ENCODE results near the gene IMPA2. TPM values are rescaled to one million over a fixed set of nuclear protein-coding genes. Genes with fewer than 3 reads are reported as not detected.

The IMPA2 gene
- total and polyA plus RNA-seq, 2 donors, result 9.1 to 19.5 TPM

- Histone ChIP-seq H3K36me3 (ENCODE audit: control insufficient read depth in 2 of 2, insufficient read depth in 2 of 2, low read length in 1 of 2) (peaks cover 0 to 6% of the 10 kb centered on the region in 2 donors), H3K4me3 (ENCODE audit: low read length in 2 of 2) (no peak overlapping the region), H3K27me3 (ENCODE audit: control insufficient read depth in 2 of 2, insufficient read depth in 1 of 2, low read length in 1 of 2) (no peaks in the 10 kb centered on the region), H3K27ac (ENCODE audit: low read depth in 1 of 2, low read length in 1 of 2) (no peak overlapping the region), H3K4me1 (ENCODE audit: control insufficient read depth in 2 of 2, insufficient read depth in 2 of 2, low read length in 2 of 2) (peaks cover 0 to 13% of the 10 kb centered on the region in 2 donors), H3K9me3 (ENCODE audit: control insufficient read depth in 2 of 2, insufficient read depth in 1 of 2, low read length in 1 of 2) (no peaks in the 10 kb centered on the region)
- DNase-seq (ENCODE audit: low read depth in 6 of 9, low spot score in 9 of 9), result no peak
- 96% methylated on average over 9 of the region's 9 CpGs for WGBS
Measured at GRCh38 chr18:11997466-11997865, 16.2 kb downstream of the IMPA2 start.

- Histone ChIP-seq H3K9me3 (ENCODE audit: control insufficient read depth in 2 of 2, insufficient read depth in 1 of 2, low read length in 1 of 2) (no peaks in the 10 kb centered on the region), H3K4me3 (ENCODE audit: low read length in 2 of 2) (no peak overlapping the region), H3K27ac (ENCODE audit: low read depth in 1 of 2, low read length in 1 of 2) (no peak overlapping the region), H3K36me3 (ENCODE audit: control insufficient read depth in 2 of 2, insufficient read depth in 2 of 2, low read length in 1 of 2) (peaks cover 0 to 6% of the 10 kb centered on the region in 2 donors), H3K4me1 (ENCODE audit: control insufficient read depth in 2 of 2, insufficient read depth in 2 of 2, low read length in 2 of 2) (peaks cover 0 to 13% of the 10 kb centered on the region in 2 donors), H3K27me3 (ENCODE audit: control insufficient read depth in 2 of 2, insufficient read depth in 1 of 2, low read length in 1 of 2) (no peaks in the 10 kb centered on the region)
- no peak for DNase-seq (ENCODE audit: low read depth in 6 of 9, low spot score in 9 of 9)
- WGBS, result 96% methylated on average over 5 of the region's 5 CpGs
Measured at GRCh38 chr18:11998193-11998592, 16.9 kb downstream of the IMPA2 start.

GRCh38 chr18:11999429-11999828, 18.1 kb downstream of the IMPA2 start:
- H3K36me3 ChIP-seq (ENCODE audit: control insufficient read depth in 2 of 2, insufficient read depth in 2 of 2, low read length in 1 of 2), result peaks cover 0 to 6% of the 10 kb centered on the region in 2 donors
- no peak for DNase-seq (ENCODE audit: low read depth in 6 of 9, low spot score in 9 of 9)
- no peaks in the 10 kb centered on the region for H3K27me3 ChIP-seq (ENCODE audit: control insufficient read depth in 2 of 2, insufficient read depth in 1 of 2, low read length in 1 of 2)
- no peaks in the 10 kb centered on the region for H3K9me3 ChIP-seq (ENCODE audit: control insufficient read depth in 2 of 2, insufficient read depth in 1 of 2, low read length in 1 of 2)
- H3K4me3 ChIP-seq (ENCODE audit: low read length in 2 of 2), result no peak overlapping the region
- peaks cover 0 to 13% of the 10 kb centered on the region in 2 donors for H3K4me1 ChIP-seq (ENCODE audit: control insufficient read depth in 2 of 2, insufficient read depth in 2 of 2, low read length in 2 of 2)
- WGBS, result 96% methylated on average over 7 of the region's 7 CpGs
- no peak overlapping the region for H3K27ac ChIP-seq (ENCODE audit: low read depth in 1 of 2, low read length in 1 of 2)

GRCh38 chr18:12000072-12000659, 18.9 kb downstream of the IMPA2 start:
- whole genome bisulfite sequencing, result 97% methylated on average over 5 of the region's 5 CpGs
- Histone ChIP-seq H3K36me3 (ENCODE audit: control insufficient read depth in 2 of 2, insufficient read depth in 2 of 2, low read length in 1 of 2) (peaks cover 0 to 6% of the 10 kb centered on the region in 2 donors), H3K27ac (ENCODE audit: low read depth in 1 of 2, low read length in 1 of 2) (no peak overlapping the region), H3K27me3 (ENCODE audit: control insufficient read depth in 2 of 2, insufficient read depth in 1 of 2, low read length in 1 of 2) (no peaks in the 10 kb centered on the region), H3K4me1 (ENCODE audit: control insufficient read depth in 2 of 2, insufficient read depth in 2 of 2, low read length in 2 of 2) (peaks cover 0 to 11% of the 10 kb centered on the region in 2 donors), H3K4me3 (ENCODE audit: low read length in 2 of 2) (no peak overlapping the region), H3K9me3 (ENCODE audit: control insufficient read depth in 2 of 2, insufficient read depth in 1 of 2, low read length in 1 of 2) (no peaks in the 10 kb centered on the region)
- DNase-seq (ENCODE audit: low read depth in 6 of 9, low spot score in 9 of 9), result no peak

- no peaks in the 10 kb centered on the region for H3K9me3 ChIP-seq (ENCODE audit: control insufficient read depth in 2 of 2, insufficient read depth in 1 of 2, low read length in 1 of 2)
- no peak overlapping the region for H3K4me3 ChIP-seq (ENCODE audit: low read length in 2 of 2)
- peaks cover 0 to under 1% of the 10 kb centered on the region in 2 donors for H3K4me1 ChIP-seq (ENCODE audit: control insufficient read depth in 2 of 2, insufficient read depth in 2 of 2, low read length in 2 of 2)
- H3K27me3 ChIP-seq (ENCODE audit: control insufficient read depth in 2 of 2, insufficient read depth in 1 of 2, low read length in 1 of 2), result no peaks in the 10 kb centered on the region
- no peak overlapping the region for H3K27ac ChIP-seq (ENCODE audit: low read depth in 1 of 2, low read length in 1 of 2)
- no peak for DNase-seq (ENCODE audit: low read depth in 6 of 9, low spot score in 9 of 9)
- H3K36me3 ChIP-seq (ENCODE audit: control insufficient read depth in 2 of 2, insufficient read depth in 2 of 2, low read length in 1 of 2), result peaks cover 0 to 6% of the 10 kb centered on the region in 2 donors
- WGBS, result 98% methylated on average over 5 of the region's 5 CpGs
Measured at GRCh38 chr18:12001421-12001820, 20.1 kb downstream of the IMPA2 start.

- Histone ChIP-seq H3K4me3 (ENCODE audit: low read length in 2 of 2) (no peak overlapping the region), H3K9me3 (ENCODE audit: control insufficient read depth in 2 of 2, insufficient read depth in 1 of 2, low read length in 1 of 2) (no peaks in the 10 kb centered on the region), H3K27ac (ENCODE audit: low read depth in 1 of 2, low read length in 1 of 2) (no peak overlapping the region), H3K4me1 (ENCODE audit: control insufficient read depth in 2 of 2, insufficient read depth in 2 of 2, low read length in 2 of 2) (no peaks in the 10 kb centered on the region), H3K36me3 (ENCODE audit: control insufficient read depth in 2 of 2, insufficient read depth in 2 of 2, low read length in 1 of 2) (peaks cover 0 to 6% of the 10 kb centered on the region in 2 donors), H3K27me3 (ENCODE audit: control insufficient read depth in 2 of 2, insufficient read depth in 1 of 2, low read length in 1 of 2) (no peaks in the 10 kb centered on the region)
- WGBS, result 100% methylated on average over 1 of the region's 1 CpG
- DNase-seq (ENCODE audit: low read depth in 6 of 9, low spot score in 9 of 9), result no peak
Measured at GRCh38 chr18:12003894-12004293, 22.6 kb downstream of the IMPA2 start.

- WGBS, result 95% methylated on average over 15 of the region's 15 CpGs
- Histone ChIP-seq H3K27me3 (ENCODE audit: control insufficient read depth in 2 of 2, insufficient read depth in 1 of 2, low read length in 1 of 2) (no peaks in the 10 kb centered on the region), H3K4me1 (ENCODE audit: control insufficient read depth in 2 of 2, insufficient read depth in 2 of 2, low read length in 2 of 2) (no peaks in the 10 kb centered on the region), H3K9me3 (ENCODE audit: control insufficient read depth in 2 of 2, insufficient read depth in 1 of 2, low read length in 1 of 2) (no peaks in the 10 kb centered on the region), H3K36me3 (ENCODE audit: control insufficient read depth in 2 of 2, insufficient read depth in 2 of 2, low read length in 1 of 2) (peaks cover 0 to 6% of the 10 kb centered on the region in 2 donors), H3K27ac (ENCODE audit: low read depth in 1 of 2, low read length in 1 of 2) (no peak overlapping the region), H3K4me3 (ENCODE audit: low read length in 2 of 2) (no peak overlapping the region)
- DNase-seq (ENCODE audit: low read depth in 6 of 9, low spot score in 9 of 9), result no peak
Measured at GRCh38 chr18:12005538-12006487, 24.5 kb downstream of the IMPA2 start.

- no peaks in the 10 kb centered on the region for H3K4me1 ChIP-seq (ENCODE audit: control insufficient read depth in 2 of 2, insufficient read depth in 2 of 2, low read length in 2 of 2)
- no peak for DNase-seq (ENCODE audit: low read depth in 6 of 9, low spot score in 9 of 9)
- H3K4me3 ChIP-seq (ENCODE audit: low read length in 2 of 2), result no peak overlapping the region
- 98% methylated on average over 6 of the region's 6 CpGs for WGBS
- no peak overlapping the region for H3K27ac ChIP-seq (ENCODE audit: low read depth in 1 of 2, low read length in 1 of 2)
- no peaks in the 10 kb centered on the region for H3K27me3 ChIP-seq (ENCODE audit: control insufficient read depth in 2 of 2, insufficient read depth in 1 of 2, low read length in 1 of 2)
- H3K9me3 ChIP-seq (ENCODE audit: control insufficient read depth in 2 of 2, insufficient read depth in 1 of 2, low read length in 1 of 2), result no peaks in the 10 kb centered on the region
- H3K36me3 ChIP-seq (ENCODE audit: control insufficient read depth in 2 of 2, insufficient read depth in 2 of 2, low read length in 1 of 2), result peaks cover 0 to 2% of the 10 kb centered on the region in 2 donors
Measured at GRCh38 chr18:12006488-12006840, 25.2 kb downstream of the IMPA2 start.

- Histone ChIP-seq H3K36me3 (ENCODE audit: control insufficient read depth in 2 of 2, insufficient read depth in 2 of 2, low read length in 1 of 2) (no peaks in the 10 kb centered on the region), H3K9me3 (ENCODE audit: control insufficient read depth in 2 of 2, insufficient read depth in 1 of 2, low read length in 1 of 2) (no peaks in the 10 kb centered on the region)
- DNase-seq (ENCODE audit: low read depth in 6 of 9, low spot score in 9 of 9), result no peak
Measured at GRCh38 chr18:12007063-12007462, 25.8 kb downstream of the IMPA2 start.

More at GRCh38 chr18:12007063-12007462, 25.8 kb downstream of the IMPA2 start:
- no peaks in the 10 kb centered on the region for H3K4me1 ChIP-seq (ENCODE audit: control insufficient read depth in 2 of 2, insufficient read depth in 2 of 2, low read length in 2 of 2)
- H3K27me3 ChIP-seq (ENCODE audit: control insufficient read depth in 2 of 2, insufficient read depth in 1 of 2, low read length in 1 of 2), result no peaks in the 10 kb centered on the region
- H3K27ac ChIP-seq (ENCODE audit: low read depth in 1 of 2, low read length in 1 of 2), result no peak overlapping the region
- 97% methylated on average over 12 of the region's 12 CpGs for WGBS
- no peak overlapping the region for H3K4me3 ChIP-seq (ENCODE audit: low read length in 2 of 2)

Measured in thymus (tissue), 11 donors.